ENCODE results near the gene SCARF1. TPM values are rescaled to one million over a fixed set of nuclear protein-coding genes. Genes with fewer than 3 reads are reported as not detected.

The SCARF1 gene
- polyA plus RNA-seq, 1 donor from 2014 or later = 3.0 TPM

DNA sequence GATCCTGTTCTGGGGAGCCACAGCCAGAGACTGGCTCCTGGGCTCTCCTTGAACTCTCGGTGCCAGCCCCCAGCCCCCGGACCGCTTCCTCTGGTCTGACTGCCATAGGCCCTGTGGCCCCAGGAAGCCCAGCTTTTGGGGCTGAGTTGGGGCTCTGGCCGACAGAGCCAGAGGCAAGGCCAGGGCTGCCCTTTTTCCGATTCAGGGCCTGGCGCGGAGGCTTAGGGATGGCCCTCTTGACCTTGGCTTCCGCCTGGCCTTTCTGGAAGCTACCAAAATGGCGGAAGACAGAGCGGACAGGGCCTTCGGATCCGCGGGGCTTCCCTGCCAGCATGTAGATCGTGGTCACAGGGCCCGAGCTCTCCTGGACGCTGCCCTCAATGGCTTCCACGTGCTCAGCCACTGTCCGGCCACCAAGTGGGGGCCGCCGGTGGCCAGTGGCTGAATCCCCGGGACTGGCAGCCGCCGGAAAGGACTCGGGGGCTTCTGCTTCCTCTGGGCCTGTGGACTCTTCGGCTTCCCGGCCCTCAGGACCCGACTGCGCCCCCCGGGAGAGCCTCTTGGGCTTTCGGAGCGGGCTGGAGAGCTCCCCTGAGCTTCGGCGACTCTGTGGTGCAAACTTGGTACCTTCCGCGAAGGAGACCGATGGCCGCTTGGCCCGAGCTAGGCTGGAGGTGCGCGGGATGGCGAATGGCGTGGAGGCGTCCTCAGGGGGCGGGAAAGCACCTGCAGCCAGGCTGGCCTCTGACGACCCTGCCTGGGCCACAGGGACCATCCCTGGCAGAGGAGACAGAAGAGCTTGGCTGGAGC, 10.5 kb downstream of the SCARF1 start:
- Histone ChIP-seq H3K79me2 (replicated peaks; ENCODE audit: insufficient read depth, low read length) (no peaks in the 10 kb centered on the region), H3K27ac (ENCODE audit: low read length) (no peak overlapping the region), H3K9me2 (ENCODE audit: insufficient read depth, low read length) (no peaks in the 10 kb centered on the region), H4K20me1 (ENCODE audit: insufficient read depth) (no peaks in the 10 kb centered on the region), H3K27me3 (ENCODE audit: insufficient read depth, low read depth, low read length) (no peaks in the 10 kb centered on the region), H2AFZ (ENCODE audit: low read depth, low read length) (no peak overlapping the region), H3F3A (ENCODE audit: insufficient read depth, low read length, poor library complexity, severe bottlenecking) (no peaks in the 10 kb centered on the region), H3K4me2 (ENCODE audit: low read length) (no peak overlapping the region), H3K4me3 (ENCODE audit: low read length) (no peak overlapping the region), H3K9ac (ENCODE audit: low read length) (no peak overlapping the region), H3K9me3 (ENCODE audit: low read length) (no peaks in the 10 kb centered on the region), H3K36me3 (ENCODE audit: insufficient read depth, low read length) (no peaks in the 10 kb centered on the region)
- TF ChIP-seq EZH2 (IDR thresholded peaks at IDR 0.05; ENCODE audit: borderline replicate concordance, insufficient read depth, low read length, poor library complexity, severe bottlenecking) (no peak), MXI1 (conservative IDR thresholded peaks at IDR 0.05; ENCODE audit: poor library complexity, severe bottlenecking) (no peak), POLR2AphosphoS5 (IDR thresholded peaks at IDR 0.05) (no peak), RAD21 (conservative IDR thresholded peaks at IDR 0.05) (no peak), REST (IDR thresholded peaks at IDR 0.05; ENCODE audit: borderline replicate concordance) (no peak), TAF1 (IDR thresholded peaks at IDR 0.05; ENCODE audit: low read depth) (no peak), EP300 (conservative IDR thresholded peaks at IDR 0.05; ENCODE audit: poor library complexity, severe bottlenecking) (no peak), CTCF (IDR thresholded peaks at IDR 0.05; ENCODE audit: poor library complexity, severe bottlenecking) (no peak), SMC3 (conservative IDR thresholded peaks at IDR 0.05; ENCODE audit: poor library complexity) (no peak)

- Histone ChIP-seq H3K27ac (ENCODE audit: low read length) (no peak overlapping the region), H2AFZ (ENCODE audit: low read depth, low read length) (no peak overlapping the region), H4K20me1 (ENCODE audit: insufficient read depth) (no peaks in the 10 kb centered on the region), H3K27me3 (ENCODE audit: insufficient read depth, low read depth, low read length) (no peaks in the 10 kb centered on the region), H3K79me2 (replicated peaks; ENCODE audit: insufficient read depth, low read length) (peaks cover 25% of the 10 kb centered on the region), H3K9ac (ENCODE audit: low read length) (no peak overlapping the region), H3K4me3 (ENCODE audit: low read length) (no peak overlapping the region), H3K9me3 (ENCODE audit: low read length) (no peaks in the 10 kb centered on the region), H3K9me2 (ENCODE audit: insufficient read depth, low read length) (no peaks in the 10 kb centered on the region), H3F3A (ENCODE audit: insufficient read depth, low read length, poor library complexity, severe bottlenecking) (no peaks in the 10 kb centered on the region), H3K36me3 (ENCODE audit: insufficient read depth, low read length) (peaks cover 2% of the 10 kb centered on the region), H3K4me2 (ENCODE audit: low read length) (no peak overlapping the region)
- TF ChIP-seq SMC3 (conservative IDR thresholded peaks at IDR 0.05; ENCODE audit: poor library complexity) = no peak
- no peak for TF ChIP-seq CTCF (IDR thresholded peaks at IDR 0.05; ENCODE audit: poor library complexity, severe bottlenecking)
- no peak for TF ChIP-seq REST (IDR thresholded peaks at IDR 0.05; ENCODE audit: borderline replicate concordance)
- TF ChIP-seq EP300 (conservative IDR thresholded peaks at IDR 0.05; ENCODE audit: poor library complexity, severe bottlenecking) = no peak
- TF ChIP-seq RAD21 (conservative IDR thresholded peaks at IDR 0.05) = no peak
Measured at GRCh38 chr17:1630662-1631061, 14.9 kb downstream of the SCARF1 start.

All from neural cell (in vitro differentiated cells).